Coronary artery (tissue), 2 donors: ENCODE results near the gene PKNOX1.
"Not testable (repeated sequence)": the region's sequence is repeated elsewhere in the genome, so short reads cannot be mapped to it uniquely, and the experiment has no call there.

Source experiments
- DNase-seq: peaks from one replicate; pipeline ENCODE4 v3.0.0-alpha.2; 2017; ENCODE audit warnings: low spot score
- H3K27ac ChIP-seq, 2 donors: fragments of 200-600 bp; sonication (generic); one replicate each; pipeline ENCODE4 v1.5.1; 2016 to 2019
- H3K4me3 ChIP-seq: fragments of 200-600 bp; sonication (generic); 2 replicates; pipeline ENCODE4 v1.5.1; 2016; ENCODE audit warnings: mild to moderate bottlenecking, moderate library complexity
- TF ChIP-seq, protein P1 (sequence below): fragments of 200-600 bp; sonication (generic); IDR thresholded peaks from one replicate; pipeline ENCODE4 v1.5.1; 2019; ENCODE audit warnings: antibody characterized with exemption

Gene PKNOX1

DNA sequence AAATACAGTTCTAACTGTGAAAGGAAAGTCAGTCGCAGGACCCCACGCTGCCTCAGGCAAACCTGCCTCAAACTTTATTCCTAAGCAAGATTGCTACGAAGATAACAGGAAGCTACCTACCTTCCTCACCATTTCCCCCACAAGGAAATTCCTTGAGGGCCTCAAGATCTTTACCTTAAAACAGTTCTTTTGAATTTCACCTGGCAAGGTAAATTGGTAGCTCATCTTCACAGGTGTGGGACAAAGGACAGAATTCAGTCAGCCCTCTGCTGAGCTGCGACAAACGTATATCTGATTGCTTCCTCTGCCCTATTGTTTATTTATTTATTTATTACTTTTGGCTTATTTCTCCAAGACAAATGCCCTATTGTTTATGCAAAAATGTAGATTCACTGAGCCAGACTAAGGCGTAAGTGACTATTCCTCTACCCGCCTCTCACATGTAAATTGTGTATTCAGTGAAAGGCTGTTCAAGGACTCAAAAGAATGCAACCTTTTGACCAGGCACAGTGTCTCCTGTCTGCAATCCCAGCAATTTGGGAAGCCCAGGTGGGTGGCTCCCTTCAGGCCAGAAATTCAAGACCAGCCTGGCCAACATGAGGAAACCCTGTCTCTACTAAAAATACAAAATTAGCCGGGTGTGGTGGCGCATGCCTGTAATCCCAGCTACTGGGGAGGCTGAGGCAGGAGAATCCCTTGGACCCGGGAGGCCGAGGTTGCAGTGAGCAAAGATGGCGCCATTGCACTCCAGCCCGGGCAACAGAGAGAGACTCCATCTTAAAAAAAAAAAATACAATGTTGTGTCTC is 17.3 kb upstream of the PKNOX1 start:
- DNase-seq = no peak
- TF ChIP-seq, protein P1, sequence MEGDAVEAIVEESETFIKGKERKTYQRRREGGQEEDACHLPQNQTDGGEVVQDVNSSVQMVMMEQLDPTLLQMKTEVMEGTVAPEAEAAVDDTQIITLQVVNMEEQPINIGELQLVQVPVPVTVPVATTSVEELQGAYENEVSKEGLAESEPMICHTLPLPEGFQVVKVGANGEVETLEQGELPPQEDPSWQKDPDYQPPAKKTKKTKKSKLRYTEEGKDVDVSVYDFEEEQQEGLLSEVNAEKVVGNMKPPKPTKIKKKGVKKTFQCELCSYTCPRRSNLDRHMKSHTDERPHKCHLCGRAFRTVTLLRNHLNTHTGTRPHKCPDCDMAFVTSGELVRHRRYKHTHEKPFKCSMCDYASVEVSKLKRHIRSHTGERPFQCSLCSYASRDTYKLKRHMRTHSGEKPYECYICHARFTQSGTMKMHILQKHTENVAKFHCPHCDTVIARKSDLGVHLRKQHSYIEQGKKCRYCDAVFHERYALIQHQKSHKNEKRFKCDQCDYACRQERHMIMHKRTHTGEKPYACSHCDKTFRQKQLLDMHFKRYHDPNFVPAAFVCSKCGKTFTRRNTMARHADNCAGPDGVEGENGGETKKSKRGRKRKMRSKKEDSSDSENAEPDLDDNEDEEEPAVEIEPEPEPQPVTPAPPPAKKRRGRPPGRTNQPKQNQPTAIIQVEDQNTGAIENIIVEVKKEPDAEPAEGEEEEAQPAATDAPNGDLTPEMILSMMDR = no peak
- H3K4me3 ChIP-seq = no peak overlapping the region
- no peak overlapping the region for H3K27ac ChIP-seq

DNA sequence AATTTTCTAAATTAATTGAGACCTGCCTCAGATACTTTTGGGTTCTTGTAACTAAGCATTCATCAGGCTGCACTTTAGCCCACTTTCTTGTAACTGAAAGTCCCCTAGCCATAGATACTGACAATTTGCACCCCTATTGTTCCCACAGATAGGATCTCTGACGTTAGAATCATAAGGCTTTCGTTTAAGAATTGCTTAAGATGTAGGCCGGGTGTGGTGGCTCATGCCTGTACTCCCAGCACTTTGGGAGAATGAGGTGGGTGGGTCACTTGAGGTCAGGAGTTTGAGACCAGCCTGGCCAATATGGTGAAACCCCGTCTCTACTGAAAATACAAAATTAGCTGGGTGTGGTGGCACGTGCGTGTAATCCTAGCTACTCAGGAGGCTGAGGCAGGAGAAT is 16.2 kb upstream of the PKNOX1 start:
- H3K4me3 ChIP-seq = not testable (repeated sequence)

DNA sequence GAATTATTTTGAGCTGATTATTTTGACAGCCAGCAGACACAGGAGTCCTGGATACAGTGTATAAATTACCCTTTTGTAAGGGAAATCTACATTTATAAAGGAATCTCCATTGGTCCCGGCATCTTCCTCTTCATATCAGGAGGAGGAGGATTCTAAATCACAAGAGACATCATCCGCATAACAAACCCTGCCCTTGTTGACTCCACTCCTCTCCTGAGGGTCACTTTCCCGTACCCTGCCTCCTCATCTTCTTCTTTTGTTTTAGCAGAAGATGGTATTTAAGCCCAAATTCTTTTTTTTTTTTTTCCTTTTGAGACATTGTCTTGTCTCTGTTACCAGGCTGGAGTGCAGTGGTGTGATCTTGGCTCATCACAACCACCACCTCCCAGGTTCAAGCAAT is 14.6 kb upstream of the PKNOX1 start:
- TF ChIP-seq, protein P1 = no peak
- no peak overlapping the region for H3K27ac ChIP-seq
- H3K4me3 ChIP-seq = no peak overlapping the region
- DNase-seq = no peak

More for the DNA sequence above, 16.2 kb upstream of the PKNOX1 start:
- not testable (repeated sequence) for DNase-seq, H3K27ac ChIP-seq

DNA sequence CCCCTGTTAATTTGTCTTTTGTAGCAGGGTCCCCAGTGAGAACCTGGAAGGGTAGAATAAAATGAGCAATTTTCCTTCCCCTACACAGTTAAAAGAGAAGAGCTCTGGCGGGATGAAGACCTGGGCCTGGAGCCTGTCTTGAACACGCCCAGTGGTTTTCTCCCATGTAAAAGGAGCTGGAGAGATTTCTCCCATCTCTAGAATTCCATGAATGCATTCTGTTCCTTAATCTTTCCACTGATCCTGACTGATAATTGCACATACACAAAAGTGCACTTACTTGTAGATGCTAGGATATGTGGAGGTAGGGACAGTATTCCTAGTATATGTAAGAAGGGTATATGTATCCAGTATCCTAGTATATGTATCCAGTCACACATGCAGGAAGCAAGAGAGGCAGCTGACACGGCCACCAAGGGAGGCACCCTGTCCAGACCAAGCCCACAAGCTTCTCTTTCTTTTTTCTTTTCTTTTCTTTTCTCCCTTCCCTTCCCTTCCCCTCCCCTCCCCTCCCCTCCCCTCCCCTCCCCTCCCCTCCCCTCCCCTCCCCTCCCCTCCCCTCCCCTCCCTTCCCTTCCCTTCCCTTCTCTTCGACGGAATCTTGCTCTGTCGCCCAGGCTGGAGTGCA is 11.9 kb upstream of the PKNOX1 start:
- H3K27ac ChIP-seq = no peak overlapping the region
- no peak for DNase-seq
- TF ChIP-seq, protein P1 = no peak
- H3K4me3 ChIP-seq = no peak overlapping the region

DNA sequence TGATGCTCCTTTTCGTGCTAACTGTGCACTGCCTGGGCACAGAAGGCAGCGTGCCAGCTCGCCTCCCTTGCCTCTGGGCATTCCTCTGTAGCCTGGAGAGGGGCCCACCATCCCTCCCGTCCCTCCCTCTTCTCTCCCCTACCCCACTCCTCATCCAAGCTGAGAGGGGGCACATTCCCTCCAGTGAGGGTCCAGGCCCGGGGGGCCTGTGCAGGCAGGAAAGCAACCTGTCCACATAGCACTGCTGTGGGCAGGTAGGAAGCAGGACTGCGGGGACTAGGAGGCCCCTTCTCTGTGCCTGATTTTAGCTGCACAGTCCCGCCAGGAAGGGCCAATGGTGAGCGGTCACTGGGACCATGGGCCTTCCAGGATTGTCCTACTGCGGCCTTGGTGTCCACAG is 10.3 kb upstream of the PKNOX1 start:
- TF ChIP-seq, protein P1 = no peak
- Histone ChIP-seq H3K27ac (no peak overlapping the region), H3K4me3 (no peak overlapping the region)
- DNase-seq = no peak

DNA sequence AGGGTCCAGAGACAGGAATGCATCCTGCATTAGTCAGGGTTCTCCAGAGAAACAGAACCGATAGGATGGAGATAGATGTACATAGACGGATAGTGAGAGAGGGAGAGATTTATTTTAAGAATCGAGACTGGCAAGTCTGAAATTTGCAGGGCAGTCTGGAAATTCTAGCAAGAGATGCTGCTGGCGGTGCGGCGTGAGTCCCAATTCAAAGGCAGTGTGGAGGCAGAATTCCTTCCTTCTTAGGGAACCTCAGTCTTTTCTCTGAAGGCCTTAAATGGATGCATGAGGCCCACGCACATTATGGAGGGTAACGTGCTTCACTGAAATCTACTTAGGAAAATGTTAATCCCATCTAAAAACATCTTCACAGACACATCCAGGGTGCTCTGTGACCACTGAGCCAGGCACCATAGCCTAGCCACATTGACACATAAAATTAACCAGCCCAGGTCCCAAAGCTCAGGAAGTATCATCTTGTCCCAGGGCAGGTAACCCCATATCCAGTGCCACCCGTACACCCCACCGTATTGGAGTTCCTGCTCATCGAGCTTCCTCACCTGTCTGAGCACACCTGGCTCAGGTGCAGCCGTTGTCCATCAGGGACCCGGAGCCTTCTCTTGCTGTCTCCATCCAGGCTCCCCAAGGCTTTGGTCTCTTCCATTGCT is 9.7 kb upstream of the PKNOX1 start:
- DNase-seq = no peak
- Histone ChIP-seq H3K4me3 (no peak overlapping the region), H3K27ac (no peak overlapping the region)
- TF ChIP-seq, protein P1 = no peak

DNA sequence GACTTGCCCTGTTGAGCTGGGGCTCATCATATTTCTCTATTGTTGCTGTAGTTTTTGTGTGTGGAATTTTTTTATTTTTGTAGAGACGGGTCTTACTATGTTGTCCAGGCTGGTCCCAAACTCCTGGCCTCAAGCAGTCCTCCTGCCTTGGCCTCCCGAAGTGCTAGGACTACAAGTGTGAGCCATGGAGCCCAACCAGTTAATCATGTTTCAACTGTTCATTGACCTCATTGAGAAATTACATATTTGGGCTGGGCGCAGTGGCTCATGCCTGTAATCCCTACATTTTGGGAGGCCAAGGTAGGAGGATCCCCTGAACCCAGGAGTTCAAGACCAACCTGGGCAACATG is 9.2 kb upstream of the PKNOX1 start:
- DNase-seq = no peak
- TF ChIP-seq, protein P1 = no peak
- Histone ChIP-seq H3K4me3 (no peak overlapping the region), H3K27ac (no peak overlapping the region)

DNA sequence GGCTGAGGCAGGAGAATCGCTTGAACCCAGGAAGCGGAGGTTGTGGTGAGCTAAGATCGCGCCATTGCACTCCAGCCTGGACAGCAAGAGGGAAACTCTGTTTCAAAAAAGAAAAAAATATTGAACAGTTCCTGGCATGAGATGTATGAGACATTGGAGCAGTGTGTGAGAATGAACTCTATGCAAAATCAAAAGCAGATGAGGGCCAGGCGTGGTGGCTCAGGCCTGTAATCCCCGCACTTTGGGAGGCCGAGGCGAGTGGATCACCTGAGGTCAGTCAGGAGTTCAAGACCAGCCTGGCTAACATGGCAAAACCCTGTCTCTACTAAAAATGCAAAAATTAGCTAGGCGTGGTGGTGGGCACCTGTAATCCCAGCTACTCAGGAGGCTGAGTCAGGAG is 6.7 kb upstream of the PKNOX1 start:
- not testable (repeated sequence) for DNase-seq, H3K27ac ChIP-seq, H3K4me3 ChIP-seq
